HG02840 (cell line): Measurements from ENCODE around the gene ZNF541.

ENCODE experiments used
- ATAC-seq: cut with Tn5 transposase; IDR thresholded peaks from one replicate; pipeline ENCODE4 v1.9.1; 2021; ENCODE audit warnings: mild to moderate bottlenecking, moderate library complexity, moderate number of reproducible peaks; ENCODE audit not compliant: unreplicated experiment, low FRiP score

ZNF541 gene

DNA sequence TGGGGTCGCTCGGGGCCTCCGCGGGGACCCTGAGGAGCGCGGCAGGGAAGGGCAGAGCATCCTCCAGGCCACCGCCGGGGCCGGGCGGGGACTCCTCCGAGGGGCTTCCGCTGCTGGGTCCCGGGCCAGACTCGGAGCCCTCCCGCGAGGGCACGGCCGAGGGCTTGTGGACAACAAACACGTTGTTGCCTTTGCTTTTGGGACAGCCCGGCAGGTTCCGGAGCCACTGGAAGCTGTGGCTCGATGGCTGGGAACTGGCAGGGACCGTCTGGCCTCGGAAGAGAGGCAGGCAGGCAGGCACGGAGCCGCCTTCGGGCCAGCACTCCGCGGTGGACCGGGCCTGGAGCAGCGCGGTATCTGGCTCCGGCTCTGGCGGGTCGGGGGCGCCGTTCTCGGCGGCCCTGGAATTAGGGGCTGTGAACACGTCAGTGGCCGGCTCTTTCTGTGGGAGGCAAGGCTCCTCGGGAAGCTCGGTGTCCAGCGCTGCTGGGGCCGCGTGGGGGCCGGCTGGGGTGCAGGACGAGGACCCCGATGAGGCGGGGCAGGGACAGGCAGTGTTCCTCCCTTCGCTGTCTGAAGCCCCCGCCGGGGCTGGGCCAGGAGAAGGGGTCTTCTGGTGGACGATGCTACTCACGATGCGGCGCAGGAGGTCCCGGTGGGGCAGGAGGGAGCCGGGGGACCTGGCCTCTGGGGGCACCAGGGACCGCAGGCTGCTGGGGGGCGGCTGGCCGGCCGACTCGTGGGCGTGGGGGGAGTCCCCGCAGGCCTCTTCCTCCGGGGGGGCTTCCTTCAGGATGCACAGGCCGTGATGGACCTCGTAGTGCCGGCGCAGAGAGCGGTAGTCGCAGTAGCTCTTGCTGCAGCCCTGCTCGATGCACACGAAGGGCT is 27.6 kb downstream of the ZNF541 start:
- no peak for ATAC-seq

- ATAC-seq: no peak
These were observed 28.5 kb downstream of the ZNF541 start for GRCh38 chr19:47544476-47544875.

GRCh38 chr19:47544075-47544474 is 28.9 kb downstream of the ZNF541 start:
- no peak for ATAC-seq

- no peak for ATAC-seq
These were observed 30.9 kb downstream of the ZNF541 start for GRCh38 chr19:47542030-47542475.

DNA sequence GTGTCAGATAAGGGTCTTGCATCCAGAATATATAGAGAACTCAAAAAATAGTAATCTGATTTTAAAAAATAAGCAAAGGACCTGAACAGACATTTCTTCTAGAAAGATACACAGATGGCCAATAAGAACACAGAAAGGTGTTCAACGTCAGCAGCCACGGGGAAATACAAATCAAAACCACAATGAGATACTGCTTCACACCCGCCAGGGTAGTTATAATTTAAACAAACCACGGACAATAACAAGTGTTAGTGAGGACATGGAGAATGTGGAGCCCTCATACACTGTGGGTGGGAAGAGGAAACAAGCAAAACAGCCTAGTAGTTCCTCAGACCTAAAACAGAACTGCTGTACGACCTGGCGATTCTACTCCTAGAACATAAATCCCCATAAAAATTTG is 31.4 kb downstream of the ZNF541 start:
- ATAC-seq: no peak

DNA sequence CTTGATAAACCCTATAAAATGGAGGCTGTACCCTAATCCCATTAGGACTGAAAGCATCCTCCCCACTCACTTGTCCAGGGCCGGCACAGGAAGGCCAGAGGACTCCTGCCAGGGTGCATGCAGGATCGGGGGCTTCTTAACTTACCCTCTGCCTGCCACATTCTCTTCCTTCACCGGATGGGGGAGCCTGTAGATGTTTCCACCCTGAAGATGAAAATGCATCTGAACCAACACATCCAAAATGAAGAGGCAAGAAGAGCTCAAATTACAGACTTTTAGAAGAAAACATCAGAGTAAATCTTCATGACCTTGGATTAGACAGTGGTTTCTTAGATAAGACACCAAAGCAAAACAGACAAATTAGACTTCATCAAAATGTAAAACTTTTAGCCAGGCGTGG is 32.2 kb downstream of the ZNF541 start:
- no peak for ATAC-seq

DNA sequence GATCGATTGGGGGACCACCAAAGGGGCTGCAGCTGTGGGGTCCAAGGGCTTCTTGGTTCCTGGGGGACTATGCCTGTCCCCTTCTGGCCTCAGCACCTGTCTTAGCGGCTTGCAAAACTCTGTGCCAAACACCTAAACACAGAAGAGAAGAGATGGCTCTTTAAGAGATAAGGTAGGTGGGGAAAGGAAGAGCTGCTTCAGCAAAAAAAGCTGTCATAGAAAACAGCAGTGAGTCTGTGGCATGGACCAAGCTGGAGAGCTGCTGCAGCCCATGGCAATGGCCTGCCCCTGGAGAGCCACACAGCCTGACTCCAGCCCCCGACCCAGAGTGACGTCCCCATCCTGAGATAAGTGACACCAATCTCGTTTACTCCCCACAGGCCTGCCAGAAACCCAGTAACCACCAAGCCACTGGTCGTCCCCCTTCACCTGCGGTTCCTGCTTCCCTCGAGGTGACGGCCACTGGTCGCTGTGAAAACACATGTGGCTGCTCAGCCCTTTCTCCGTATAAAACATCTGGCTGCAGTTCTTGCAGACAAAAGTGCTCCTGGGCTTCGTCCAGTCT is 33.1 kb downstream of the ZNF541 start:
- ATAC-seq: no peak

DNA sequence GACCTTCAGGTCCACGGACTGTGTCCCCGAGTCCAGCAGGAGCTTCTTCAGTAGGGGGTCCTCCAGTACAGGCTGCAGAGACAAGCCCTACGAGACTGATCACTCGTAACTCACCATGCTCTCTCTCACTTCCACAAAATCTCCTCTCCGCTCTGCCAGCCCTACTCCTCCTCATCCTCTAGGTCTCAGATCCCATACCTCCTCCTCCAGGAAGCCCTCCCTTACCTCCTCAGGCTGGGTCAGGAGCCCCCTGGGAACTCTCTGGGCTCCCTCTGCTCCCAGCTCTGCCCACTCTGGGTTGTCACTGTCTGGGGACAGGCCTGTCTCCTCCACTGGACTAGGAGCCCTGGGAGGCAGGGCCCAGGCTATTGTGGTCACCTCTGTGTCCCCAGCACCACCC is 34.1 kb downstream of the ZNF541 start:
- ATAC-seq: no peak

GRCh38 chr19:47537493-47537892 is 35.5 kb downstream of the ZNF541 start:
- no peak for ATAC-seq

GRCh38 chr19:47534628-47535027 is 38.3 kb downstream of the ZNF541 start:
- no peak for ATAC-seq

DNA sequence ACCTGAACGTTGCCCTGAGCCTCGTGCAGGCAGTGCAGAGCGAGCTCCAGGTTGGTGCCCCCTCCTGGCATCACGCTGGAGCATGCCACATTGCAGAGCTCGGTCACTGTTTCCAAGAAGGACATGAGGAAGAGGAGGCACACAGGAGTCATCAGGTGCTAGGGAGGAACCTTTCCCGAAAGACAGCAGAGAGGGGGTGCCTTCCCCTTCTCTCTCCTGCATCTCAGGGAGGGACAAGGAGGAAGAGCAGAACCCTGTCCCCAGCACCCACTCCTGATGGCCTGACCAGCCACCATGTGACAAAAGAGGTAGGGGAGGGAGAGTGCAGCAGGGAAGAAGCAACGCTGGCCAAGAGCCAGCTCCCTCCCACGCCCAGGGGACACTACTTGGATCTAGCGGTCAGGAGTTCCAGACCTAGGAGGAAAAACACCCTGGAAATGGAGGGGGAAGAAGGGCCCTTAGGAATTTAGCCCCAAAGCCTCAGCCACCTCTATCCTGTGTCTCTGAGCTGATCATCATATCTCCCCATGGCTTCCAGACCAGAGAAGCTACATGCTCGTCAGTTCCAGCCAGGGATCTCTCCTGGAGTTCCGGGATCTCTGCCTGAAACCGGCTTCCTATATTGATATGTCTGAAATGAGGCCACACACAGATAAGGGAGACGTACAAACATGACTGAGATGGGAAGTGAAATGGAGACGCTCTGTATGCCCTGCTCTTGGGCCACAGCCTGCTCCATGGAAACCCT is 41.1 kb downstream of the ZNF541 start:
- no peak for ATAC-seq

DNA sequence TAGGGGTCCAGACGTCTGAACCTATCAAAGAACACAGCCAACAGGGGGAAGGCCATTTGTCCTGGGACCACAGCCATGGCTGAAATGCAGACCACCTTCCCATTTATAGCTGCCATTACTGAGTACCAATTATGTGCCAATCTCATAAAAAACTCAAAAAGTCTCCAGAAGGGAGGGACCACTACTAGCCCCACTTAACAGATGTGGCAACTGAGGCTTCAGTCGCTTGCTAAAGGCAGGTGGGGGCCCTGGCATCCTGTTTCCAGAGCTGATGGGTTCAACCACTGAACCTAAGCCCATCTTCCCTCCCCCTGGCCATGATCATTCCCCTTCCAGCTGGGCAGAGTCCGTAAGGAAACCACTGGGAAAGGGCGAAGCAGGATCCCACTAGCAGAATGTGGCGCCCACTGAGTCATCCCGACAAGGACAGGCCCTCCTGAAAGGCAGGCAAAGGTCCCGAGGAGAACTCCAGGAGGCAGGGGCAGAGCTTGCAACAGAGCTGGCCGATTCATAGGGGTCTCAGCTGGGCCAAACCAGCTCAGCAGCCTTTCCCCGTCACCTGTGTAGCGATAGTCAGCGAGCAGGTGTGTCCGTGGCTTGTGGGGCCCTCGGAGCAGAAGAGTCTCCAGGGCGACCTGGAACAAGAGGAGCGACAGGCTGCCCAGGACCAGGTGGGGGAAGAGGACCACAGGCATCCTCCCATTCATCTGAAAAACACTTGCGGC is 43.8 kb downstream of the ZNF541 start:
- ATAC-seq: no peak

- ATAC-seq: no peak
These were observed 46.1 kb downstream of the ZNF541 start for GRCh38 chr19:47526798-47527197.

- no peak for ATAC-seq
These were observed 49.5 kb downstream of the ZNF541 start for GRCh38 chr19:47523473-47523872.
